GM23338 (cell line): ENCODE measurements around the gene LZIC. TPM values are rescaled to one million over a fixed set of nuclear protein-coding genes. Genes with fewer than 3 reads are reported as not detected.

Experiments
- ATAC-seq: fragments of 200-7000 bp; cut with Tn5 transposase; 3 replicates; pipeline ENCODE4 v1.9.1; 2020
- DNase-seq: peaks from one replicate; pipeline ENCODE4 v3.0.0-alpha.2; 2015; ENCODE audit warnings: low spot score
- H2AFZ ChIP-seq: fragments of 200-600 bp; sonication (generic); 2 replicates; pipeline ENCODE4 v1.8.0; 2016; ENCODE audit warnings: antibody characterized with exemption, mild to moderate bottlenecking, moderate library complexity
- H3F3A ChIP-seq: fragments of 200-600 bp; sonication (generic); replicated peaks from 2 replicates; pipeline ENCODE4 v1.8.0; 2017; ENCODE audit warnings: antibody characterized with exemption, mixed run types, low read depth
- H3K27ac ChIP-seq: fragments of 200-600 bp; sonication (generic); 2 replicates; pipeline ENCODE4 v1.6.1; 2016; ENCODE audit warnings: low read depth
- H3K27me3 ChIP-seq: fragments of 200-600 bp; sonication (generic); 2 replicates; pipeline ENCODE4 v1.8.0; 2016; ENCODE audit warnings: mild to moderate bottlenecking, mixed run types, moderate library complexity; ENCODE audit not compliant: insufficient read depth
- H3K36me3 ChIP-seq: fragments of 200-600 bp; sonication (generic); 2 replicates; pipeline ENCODE4 v1.8.0; 2016; ENCODE audit warnings: mild to moderate bottlenecking; ENCODE audit not compliant: insufficient read depth
- H3K4me1 ChIP-seq: fragments of 200-600 bp; sonication (generic); 2 replicates; pipeline ENCODE4 v1.8.0; 2016; ENCODE audit warnings: mild to moderate bottlenecking, moderate library complexity; ENCODE audit not compliant: insufficient read depth
- H3K4me2 ChIP-seq: fragments of 200-600 bp; sonication (generic); 2 replicates; pipeline ENCODE4 v1.7.1; 2017; ENCODE audit warnings: mixed run types
- H3K4me3 ChIP-seq: fragments of 200-600 bp; sonication (generic); 2 replicates; pipeline ENCODE4 v1.6.1; 2016; ENCODE audit warnings: mixed run types
- H3K79me2 ChIP-seq: fragments of 200-600 bp; sonication (generic); replicated peaks from 2 replicates; pipeline ENCODE4 v1.8.0; 2017; ENCODE audit warnings: mild to moderate bottlenecking; ENCODE audit not compliant: insufficient read depth
- H3K9me2 ChIP-seq: fragments of 200-600 bp; sonication (generic); 2 replicates; pipeline ENCODE4 v1.8.0; 2017; ENCODE audit not compliant: insufficient read depth
- H4K20me1 ChIP-seq: fragments of 200-600 bp; sonication (generic); replicated peaks from 2 replicates; pipeline ENCODE4 v1.8.0; 2017; ENCODE audit warnings: mild to moderate bottlenecking; ENCODE audit not compliant: insufficient read depth
- H3K27ac Mint-ChIP-seq: 2 replicates; pipeline ENCODE4 v1.8.0; 2020; ENCODE audit warnings: inconsistent platforms, mild to moderate bottlenecking, moderate library complexity, mixed read lengths
- H3K27me3 Mint-ChIP-seq: 3 replicates; pipeline ENCODE4 v1.8.0; 2022; ENCODE audit warnings: low read depth, mild to moderate bottlenecking, moderate library complexity, mixed read lengths, inconsistent platforms; ENCODE audit not compliant: insufficient read depth, poor library complexity
- H3K36me3 Mint-ChIP-seq: 3 replicates; pipeline ENCODE4 v1.8.0; 2021; ENCODE audit warnings: low read depth, mild to moderate bottlenecking, inconsistent platforms, moderate library complexity, mixed read lengths
- H3K4me1 Mint-ChIP-seq: 3 replicates; pipeline ENCODE4 v1.8.0; 2020; ENCODE audit warnings: mild to moderate bottlenecking, inconsistent platforms, mixed read lengths
- H3K4me3 Mint-ChIP-seq: 3 replicates; pipeline ENCODE4 v1.8.0; 2021; ENCODE audit warnings: moderate library complexity, mild to moderate bottlenecking, inconsistent platforms, mixed read lengths
- H3K9me3 Mint-ChIP-seq: 3 replicates; pipeline ENCODE4 v1.8.0; 2020; ENCODE audit warnings: moderate library complexity, mild to moderate bottlenecking, inconsistent platforms, mixed read lengths
- EZH2 ChIP-seq: fragments of 200-600 bp; sonication (generic); IDR thresholded peaks from one replicate; pipeline ENCODE4 v1.8.0; 2017; ENCODE audit warnings: antibody characterized with exemption, mild to moderate bottlenecking, low read depth; ENCODE audit not compliant: unreplicated experiment
- EZH2phosphoT487 ChIP-seq: fragments of 200-600 bp; sonication (generic); IDR thresholded peaks from one replicate; pipeline ENCODE4 v1.8.1; 2018; ENCODE audit warnings: antibody characterized with exemption; ENCODE audit not compliant: unreplicated experiment
- JUNB ChIP-seq: IDR thresholded peaks from one replicate; pipeline ENCODE4 v1.6.1; 2016; ENCODE audit warnings: antibody characterized with exemption; ENCODE audit not compliant: unreplicated experiment
- NANOG ChIP-seq: IDR thresholded peaks from 2 replicates; pipeline ENCODE4 v1.6.1; 2016; ENCODE audit warnings: antibody characterized with exemption, borderline replicate concordance
- POLR2AphosphoS5 ChIP-seq: IDR thresholded peaks from 2 replicates; pipeline ENCODE4 v1.6.1; 2016; ENCODE audit warnings: antibody characterized with exemption, low read depth
- ZNF114 ChIP-seq: fragments of 250-450 bp; sonication (Bioruptor Pico); IDR thresholded peaks from 2 replicates; pipeline ENCODE4 v1.5.0; 2020; ENCODE audit warnings: mild to moderate bottlenecking, moderate library complexity
- ZNF331 ChIP-seq: fragments of 250-450 bp; sonication (Bioruptor Pico); IDR thresholded peaks from 2 replicates; pipeline ENCODE4 v1.5.0; 2020; ENCODE audit warnings: low read depth, mild to moderate bottlenecking, moderate library complexity
- polyA plus RNA-seq: library from polyadenylated mRNA; unstranded; fragments of >200 nt; fragmentation: Nextera tagmentation; extraction: Ambion mirVana; gene quantifications from 2 replicates; pipeline ENCODE4 v1.2.1, GENCODE V29; 2016
- total RNA-seq: library from RNA; depleted of rRNA; stranded (reverse); fragments of >200 nt; shearing (Covaris generic); gene quantifications from 2 replicates; pipeline ENCODE4 v1.2.3, GENCODE V29; 2014
- TF ChIP-seq, protein P1 (sequence below): fragments of 250-450 bp; sonication (Bioruptor Pico); IDR thresholded peaks from 2 replicates; pipeline ENCODE4 v1.5.0; 2020; ENCODE audit warnings: mild to moderate bottlenecking, moderate library complexity
- TF ChIP-seq, protein P2 (sequence below), 2 experiments: fragments of 200-600 bp in 1 of 2; sonication (generic) in 1 of 2; conservative IDR thresholded peaks; 2 replicates each; pipeline versions ENCODE4 v1.5.1 to v1.6.1; 2016 to 2017; ENCODE audit warnings: antibody characterized with exemption in 2 of 2, low read depth in 2 of 2, mild to moderate bottlenecking in 2 of 2, moderate library complexity in 1 of 2

LZIC gene
- total and polyA plus RNA-seq, 2 experiments from 2014 or later, result 19.4 to 23.5 TPM

DNA sequence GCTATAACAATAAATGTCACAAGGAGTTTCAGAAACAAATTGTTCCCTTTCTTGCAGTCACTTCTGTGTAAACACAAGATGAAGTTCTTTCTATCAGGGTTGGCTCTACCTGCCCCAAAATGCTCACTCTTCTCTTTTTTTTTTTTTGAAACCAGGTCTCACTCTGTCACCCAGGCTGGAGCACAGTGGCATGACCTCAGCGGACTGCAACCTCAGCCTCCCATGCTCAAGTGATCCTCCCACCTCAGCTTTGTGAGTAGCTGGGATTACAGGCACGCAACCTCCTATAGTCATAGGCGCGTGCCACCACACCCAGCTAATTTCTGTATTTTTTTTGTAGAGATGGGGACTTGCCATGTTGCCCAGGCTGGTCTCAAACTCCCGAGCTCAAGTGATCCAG, 22.6 kb downstream of the LZIC start (continued):
- TF ChIP-seq, protein P1, sequence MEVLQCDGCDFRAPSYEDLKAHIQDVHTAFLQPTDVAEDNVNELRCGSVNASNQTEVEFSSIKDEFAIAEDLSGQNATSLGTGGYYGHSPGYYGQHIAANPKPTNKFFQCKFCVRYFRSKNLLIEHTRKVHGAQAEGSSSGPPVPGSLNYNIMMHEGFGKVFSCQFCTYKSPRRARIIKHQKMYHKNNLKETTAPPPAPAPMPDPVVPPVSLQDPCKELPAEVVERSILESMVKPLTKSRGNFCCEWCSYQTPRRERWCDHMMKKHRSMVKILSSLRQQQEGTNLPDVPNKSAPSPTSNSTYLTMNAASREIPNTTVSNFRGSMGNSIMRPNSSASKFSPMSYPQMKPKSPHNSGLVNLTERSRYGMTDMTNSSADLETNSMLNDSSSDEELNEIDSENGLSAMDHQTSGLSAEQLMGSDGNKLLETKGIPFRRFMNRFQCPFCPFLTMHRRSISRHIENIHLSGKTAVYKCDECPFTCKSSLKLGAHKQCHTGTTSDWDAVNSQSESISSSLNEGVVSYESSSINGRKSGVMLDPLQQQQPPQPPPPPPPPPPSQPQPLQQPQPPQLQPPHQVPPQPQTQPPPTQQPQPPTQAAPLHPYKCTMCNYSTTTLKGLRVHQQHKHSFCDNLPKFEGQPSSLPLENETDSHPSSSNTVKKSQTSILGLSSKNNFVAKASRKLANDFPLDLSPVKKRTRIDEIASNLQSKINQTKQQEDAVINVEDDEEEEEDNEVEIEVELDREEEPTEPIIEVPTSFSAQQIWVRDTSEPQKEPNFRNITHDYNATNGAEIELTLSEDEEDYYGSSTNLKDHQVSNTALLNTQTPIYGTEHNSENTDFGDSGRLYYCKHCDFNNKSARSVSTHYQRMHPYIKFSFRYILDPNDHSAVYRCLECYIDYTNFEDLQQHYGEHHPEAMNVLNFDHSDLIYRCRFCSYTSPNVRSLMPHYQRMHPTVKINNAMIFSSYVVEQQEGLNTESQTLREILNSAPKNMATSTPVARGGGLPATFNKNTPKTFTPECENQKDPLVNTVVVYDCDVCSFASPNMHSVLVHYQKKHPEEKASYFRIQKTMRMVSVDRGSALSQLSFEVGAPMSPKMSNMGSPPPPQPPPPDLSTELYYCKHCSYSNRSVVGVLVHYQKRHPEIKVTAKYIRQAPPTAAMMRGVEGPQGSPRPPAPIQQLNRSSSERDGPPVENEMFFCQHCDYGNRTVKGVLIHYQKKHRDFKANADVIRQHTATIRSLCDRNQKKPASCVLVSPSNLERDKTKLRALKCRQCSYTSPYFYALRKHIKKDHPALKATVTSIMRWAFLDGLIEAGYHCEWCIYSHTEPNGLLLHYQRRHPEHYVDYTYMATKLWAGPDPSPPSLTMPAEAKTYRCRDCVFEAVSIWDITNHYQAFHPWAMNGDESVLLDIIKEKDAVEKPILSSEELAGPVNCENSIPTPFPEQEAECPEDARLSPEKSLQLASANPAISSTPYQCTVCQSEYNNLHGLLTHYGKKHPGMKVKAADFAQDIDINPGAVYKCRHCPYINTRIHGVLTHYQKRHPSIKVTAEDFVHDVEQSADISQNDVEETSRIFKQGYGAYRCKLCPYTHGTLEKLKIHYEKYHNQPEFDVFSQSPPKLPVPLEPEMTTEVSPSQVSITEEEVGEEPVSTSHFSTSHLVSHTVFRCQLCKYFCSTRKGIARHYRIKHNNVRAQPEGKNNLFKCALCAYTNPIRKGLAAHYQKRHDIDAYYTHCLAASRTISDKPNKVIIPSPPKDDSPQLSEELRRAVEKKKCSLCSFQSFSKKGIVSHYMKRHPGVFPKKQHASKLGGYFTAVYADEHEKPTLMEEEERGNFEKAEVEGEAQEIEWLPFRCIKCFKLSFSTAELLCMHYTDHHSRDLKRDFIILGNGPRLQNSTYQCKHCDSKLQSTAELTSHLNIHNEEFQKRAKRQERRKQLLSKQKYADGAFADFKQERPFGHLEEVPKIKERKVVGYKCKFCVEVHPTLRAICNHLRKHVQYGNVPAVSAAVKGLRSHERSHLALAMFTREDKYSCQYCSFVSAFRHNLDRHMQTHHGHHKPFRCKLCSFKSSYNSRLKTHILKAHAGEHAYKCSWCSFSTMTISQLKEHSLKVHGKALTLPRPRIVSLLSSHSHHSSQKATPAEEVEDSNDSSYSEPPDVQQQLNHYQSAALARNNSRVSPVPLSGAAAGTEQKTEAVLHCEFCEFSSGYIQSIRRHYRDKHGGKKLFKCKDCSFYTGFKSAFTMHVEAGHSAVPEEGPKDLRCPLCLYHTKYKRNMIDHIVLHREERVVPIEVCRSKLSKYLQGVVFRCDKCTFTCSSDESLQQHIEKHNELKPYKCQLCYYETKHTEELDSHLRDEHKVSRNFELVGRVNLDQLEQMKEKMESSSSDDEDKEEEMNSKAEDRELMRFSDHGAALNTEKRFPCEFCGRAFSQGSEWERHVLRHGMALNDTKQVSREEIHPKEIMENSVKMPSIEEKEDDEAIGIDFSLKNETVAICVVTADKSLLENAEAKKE (CRISPR knock-in tag), result no peak
- TF ChIP-seq EZH2phosphoT487 (no peak), EZH2 (no peak)

DNA sequence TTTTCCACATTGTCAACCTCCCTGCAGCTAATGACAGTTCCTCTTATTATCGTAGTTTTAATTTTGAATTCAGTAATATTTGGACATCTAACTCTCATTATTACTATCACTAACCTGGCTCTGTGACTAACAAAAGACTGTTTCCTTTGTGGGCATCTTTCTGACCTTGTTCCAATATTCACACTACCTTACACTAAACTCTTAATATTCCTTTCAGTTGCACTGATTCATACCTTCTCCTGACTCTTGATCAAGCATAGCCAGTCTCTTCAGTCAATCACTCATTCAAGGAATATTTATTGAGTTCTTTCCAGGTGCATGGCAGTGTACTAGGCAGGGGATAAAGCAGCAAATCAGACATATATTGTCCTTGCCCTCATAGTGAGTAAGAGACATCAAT, 25.3 kb downstream of the LZIC start:
- Histone ChIP-seq H4K20me1 (no peaks in the 10 kb centered on the region), H3K36me3 (no peaks in the 10 kb centered on the region), H3K4me3 (no peak overlapping the region), H3K9me2 (no peaks in the 10 kb centered on the region; the same call in 1 of the 2 replicates), H3K4me2 (no peak overlapping the region), H3K79me2 (no peaks in the 10 kb centered on the region), H3F3A (no peaks in the 10 kb centered on the region; the same call in 1 of the 2 replicates), H2AFZ (no peak overlapping the region), H3K27ac (no peak overlapping the region), H3K4me1 (peaks cover 17% of the 10 kb centered on the region), H3K27me3 (no peaks in the 10 kb centered on the region)
- DNase-seq, result no peak
- Mint-ChIP-seq H3K27me3 (peaks cover 8% of the 10 kb centered on the region), H3K9me3 (no peaks in the 10 kb centered on the region), H3K4me3 (no peak overlapping the region), H3K36me3 (no peaks in the 10 kb centered on the region), H3K4me1 (peaks cover 13% of the 10 kb centered on the region), H3K27ac (no peak overlapping the region)
- no peak for ATAC-seq
- TF ChIP-seq POLR2AphosphoS5, result no peak
- TF ChIP-seq ZNF114 (CRISPR knock-in tag), result no peak
- no peak for TF ChIP-seq ZNF331 (CRISPR knock-in tag)
- no peak for TF ChIP-seq NANOG
- no peak for TF ChIP-seq JUNB
- TF ChIP-seq, protein P1 (CRISPR knock-in tag), result no peak
- TF ChIP-seq, protein P2, sequence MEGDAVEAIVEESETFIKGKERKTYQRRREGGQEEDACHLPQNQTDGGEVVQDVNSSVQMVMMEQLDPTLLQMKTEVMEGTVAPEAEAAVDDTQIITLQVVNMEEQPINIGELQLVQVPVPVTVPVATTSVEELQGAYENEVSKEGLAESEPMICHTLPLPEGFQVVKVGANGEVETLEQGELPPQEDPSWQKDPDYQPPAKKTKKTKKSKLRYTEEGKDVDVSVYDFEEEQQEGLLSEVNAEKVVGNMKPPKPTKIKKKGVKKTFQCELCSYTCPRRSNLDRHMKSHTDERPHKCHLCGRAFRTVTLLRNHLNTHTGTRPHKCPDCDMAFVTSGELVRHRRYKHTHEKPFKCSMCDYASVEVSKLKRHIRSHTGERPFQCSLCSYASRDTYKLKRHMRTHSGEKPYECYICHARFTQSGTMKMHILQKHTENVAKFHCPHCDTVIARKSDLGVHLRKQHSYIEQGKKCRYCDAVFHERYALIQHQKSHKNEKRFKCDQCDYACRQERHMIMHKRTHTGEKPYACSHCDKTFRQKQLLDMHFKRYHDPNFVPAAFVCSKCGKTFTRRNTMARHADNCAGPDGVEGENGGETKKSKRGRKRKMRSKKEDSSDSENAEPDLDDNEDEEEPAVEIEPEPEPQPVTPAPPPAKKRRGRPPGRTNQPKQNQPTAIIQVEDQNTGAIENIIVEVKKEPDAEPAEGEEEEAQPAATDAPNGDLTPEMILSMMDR (conservative IDR thresholded peaks at IDR 0.05; ENCODE audit: low read depth in 2 of 2), result no peak
- TF ChIP-seq EZH2, result no peak
